GM18909 (cell line): Measurements from ENCODE around the gene FGFBP2.

ENCODE experiments used
- ATAC-seq: cut with Tn5 transposase; IDR thresholded peaks from one replicate; pipeline ENCODE4 v1.9.1; 2021; ENCODE audit warnings: mild to moderate bottlenecking; ENCODE audit not compliant: unreplicated experiment, poor library complexity

FGFBP2 gene

GRCh38 chr4:15968551-15969300, 5.8 kb upstream of the FGFBP2 start:
- no peak for ATAC-seq

DNA sequence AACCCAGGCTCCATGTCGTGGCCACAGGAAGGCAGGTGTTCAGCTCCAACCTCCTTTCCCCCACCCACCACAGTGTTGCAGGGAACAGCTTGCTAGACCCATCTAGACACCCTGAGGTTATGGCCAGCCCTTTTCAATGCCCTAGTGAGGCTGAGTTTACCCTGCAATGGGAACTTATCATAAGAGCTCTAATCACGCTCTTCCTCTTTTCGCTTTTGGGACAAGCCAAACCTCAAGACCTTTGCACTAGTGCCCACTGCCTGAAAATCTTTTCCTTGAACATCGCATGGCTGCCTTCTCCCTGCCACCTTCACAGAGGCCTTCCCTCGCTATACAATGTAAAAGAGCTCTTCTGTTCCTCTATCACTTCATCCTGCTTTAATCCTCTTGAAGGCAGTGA, 2.4 kb upstream of the FGFBP2 start:
- no peak for ATAC-seq

GRCh38 chr4:15964159-15964558, 1.2 kb upstream of the FGFBP2 start:
- ATAC-seq: no peak

GRCh38 chr4:15963576-15963975, 601 bp upstream of the FGFBP2 start:
- peak; percentile 80 for ATAC-seq

DNA sequence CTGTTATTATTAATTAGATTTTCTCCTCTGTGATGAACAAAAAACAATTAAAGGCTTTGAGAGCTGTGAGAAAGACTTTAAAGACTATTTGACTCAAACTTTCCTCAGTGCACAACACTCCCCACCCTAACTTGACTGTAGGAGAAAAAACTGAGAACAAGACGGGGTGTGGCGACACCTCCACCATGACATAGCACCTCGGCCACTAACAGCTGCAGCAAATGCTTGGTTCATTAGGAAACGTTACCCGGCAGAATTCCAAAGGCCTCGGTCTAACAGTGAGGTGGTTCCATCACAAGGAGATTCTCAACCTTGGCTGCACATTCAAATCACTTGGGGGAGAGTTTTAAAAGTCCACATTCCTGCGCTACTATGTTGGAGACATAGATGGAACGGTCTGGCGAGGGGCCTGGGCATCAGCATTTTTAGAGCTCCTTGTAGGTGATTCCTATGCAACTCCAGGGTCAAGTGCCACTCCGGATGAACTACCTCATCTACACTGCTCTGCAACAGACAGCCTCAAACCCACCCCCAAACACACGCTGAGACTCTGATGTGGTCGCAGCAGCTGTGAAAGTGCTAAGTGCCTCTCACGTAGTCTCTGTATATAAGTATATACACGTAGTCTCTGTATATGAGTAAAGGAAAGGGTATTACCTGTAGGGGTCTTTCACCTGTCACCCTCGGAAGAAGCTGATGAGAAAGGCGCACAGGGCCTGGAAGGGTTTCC, 1.0 kb downstream of the FGFBP2 start:
- ATAC-seq: no peak

GRCh38 chr4:15958562-15958961, 4.4 kb downstream of the FGFBP2 start:
- ATAC-seq: no peak

DNA sequence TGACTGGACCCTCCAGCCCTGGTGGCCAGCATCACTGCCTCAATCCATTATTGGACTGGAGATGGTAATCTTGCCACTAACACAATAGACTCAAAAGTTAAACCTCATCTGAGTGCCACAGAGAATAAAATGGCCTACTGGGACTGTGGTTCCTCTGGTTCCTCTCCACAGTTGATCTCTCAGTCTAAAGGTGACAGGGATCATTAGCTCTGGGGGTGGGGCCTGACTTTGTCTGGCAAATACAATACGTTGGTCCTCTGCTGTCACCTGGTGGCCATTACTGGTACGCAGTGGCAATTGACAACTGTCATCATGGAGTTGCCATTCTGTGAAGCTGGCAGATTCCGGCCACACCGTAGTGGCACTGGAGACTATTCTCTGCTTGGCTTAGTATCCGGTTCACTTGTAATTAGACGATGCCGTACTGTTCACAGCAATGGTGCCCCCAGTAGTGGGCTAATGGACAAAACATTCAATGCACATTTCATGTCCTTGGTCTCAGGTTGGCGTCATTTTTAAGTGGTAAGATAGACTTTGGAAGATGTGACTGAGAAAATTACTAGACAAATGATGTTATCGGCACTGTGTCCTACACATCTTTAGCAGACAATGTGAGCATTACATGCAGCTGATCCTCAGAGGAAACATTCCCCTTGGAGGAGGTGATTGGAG, 6.7 kb downstream of the FGFBP2 start:
- ATAC-seq: peak; percentile 98

GRCh38 chr4:15955670-15956069, 7.3 kb downstream of the FGFBP2 start:
- ATAC-seq: no peak

DNA sequence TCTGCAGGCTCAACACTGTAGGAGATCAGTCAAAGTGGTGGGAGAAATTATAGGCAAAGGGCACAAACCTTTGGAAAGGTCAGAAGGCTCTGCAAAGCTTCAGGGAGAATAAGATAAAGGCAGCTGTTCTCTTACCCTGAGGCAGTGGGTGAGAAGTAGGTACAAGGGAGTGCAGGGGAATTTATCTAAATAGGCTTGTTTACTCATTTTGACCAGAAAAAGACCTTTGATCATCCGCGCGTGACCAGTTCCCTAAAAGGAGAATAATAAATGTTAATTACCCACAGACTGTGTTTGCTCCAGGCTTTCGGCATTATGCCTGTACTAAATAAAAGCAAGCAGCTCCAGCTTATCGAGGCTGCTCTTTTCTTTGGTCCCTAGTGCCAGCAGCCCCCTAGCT, 9.3 kb downstream of the FGFBP2 start:
- ATAC-seq: no peak

- no peak for ATAC-seq
Measured at GRCh38 chr4:15951781-15952180, 11.2 kb downstream of the FGFBP2 start.

DNA sequence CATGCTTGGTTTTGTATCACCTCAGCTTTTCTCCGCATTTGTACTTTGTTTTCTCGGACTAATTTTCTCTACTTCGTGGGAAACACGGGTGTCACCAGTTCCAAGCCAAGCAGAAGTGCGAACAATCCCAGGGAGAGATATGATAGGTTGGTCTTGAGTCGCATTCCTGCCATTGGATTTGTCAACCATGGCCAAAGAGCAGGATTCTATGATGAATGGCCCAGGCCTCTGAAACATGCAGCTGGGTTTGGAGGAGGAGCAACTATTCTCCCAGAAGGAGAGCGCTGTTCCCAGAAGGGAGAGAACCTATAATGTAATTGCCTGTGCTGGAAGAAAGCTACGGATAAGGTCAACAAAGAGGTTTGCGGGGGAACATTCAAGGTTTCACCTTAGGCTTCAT, 14.1 kb downstream of the FGFBP2 start:
- ATAC-seq: no peak

DNA sequence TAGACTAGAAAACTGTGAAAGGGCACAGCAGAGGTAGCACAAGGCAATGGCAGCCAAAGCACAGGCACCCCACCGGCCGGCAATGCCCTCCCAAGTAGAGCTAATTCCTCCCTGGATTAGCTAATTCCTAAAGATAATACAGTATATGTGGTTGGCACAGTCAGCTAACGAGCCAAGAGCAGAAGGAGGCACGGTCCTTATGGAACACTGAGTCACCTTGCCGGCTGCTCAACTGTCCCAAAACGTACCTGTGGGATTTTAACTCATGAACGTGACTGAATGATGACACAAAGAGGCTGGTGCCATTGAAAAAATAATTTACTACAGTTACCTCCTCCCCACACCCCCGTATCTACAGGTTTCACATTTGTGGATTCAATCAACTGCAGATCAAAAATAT, 15.3 kb downstream of the FGFBP2 start:
- no peak for ATAC-seq

GRCh38 chr4:15945516-15945915, 17.5 kb downstream of the FGFBP2 start:
- ATAC-seq: no peak

- ATAC-seq: no peak
Measured at GRCh38 chr4:15944895-15945294, 18.1 kb downstream of the FGFBP2 start.

DNA sequence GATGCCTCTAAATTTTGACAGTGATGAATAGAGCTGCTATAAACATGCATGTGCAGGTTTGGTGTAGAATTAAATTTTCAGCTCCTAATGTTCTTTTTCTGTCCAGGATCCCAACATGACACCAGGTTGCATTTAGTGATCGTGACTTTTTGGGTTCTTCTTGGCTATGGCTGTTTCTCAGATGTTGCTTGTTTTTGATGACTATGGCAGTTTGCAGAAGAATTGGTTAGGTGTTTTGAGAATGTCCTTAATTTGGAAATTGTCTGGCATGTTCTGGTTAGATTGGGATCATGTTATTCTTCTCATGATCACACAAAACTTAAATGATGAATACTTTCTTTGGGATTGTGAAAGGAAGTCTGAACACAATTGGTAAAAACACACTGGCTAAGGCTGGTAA, 20.7 kb downstream of the FGFBP2 start:
- no peak for ATAC-seq

DNA sequence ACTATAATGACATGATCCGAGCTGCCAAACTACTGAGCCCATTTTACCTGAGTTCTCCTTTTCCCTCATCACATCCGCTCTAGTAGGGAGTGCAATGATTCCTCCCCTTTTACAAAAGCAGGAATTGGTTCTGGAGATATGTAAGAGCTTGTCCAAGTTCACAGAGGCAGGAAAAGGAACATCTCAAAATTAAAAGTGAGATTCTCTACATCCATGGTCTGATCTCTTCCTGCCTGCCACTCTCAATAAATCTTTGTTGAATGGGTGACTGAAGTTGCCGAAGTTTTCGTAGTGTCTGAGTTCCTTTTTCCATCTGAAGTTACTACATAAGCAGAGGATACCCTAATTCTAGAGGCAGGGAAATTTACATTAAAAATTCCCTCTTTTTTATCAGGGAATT, 24.3 kb downstream of the FGFBP2 start, which contains the start of gene FGFBP1:
Gene FGFBP1 (minus strand): TSS at position 101 of the 400 bp plus-strand sequence. CDS start 2,108 bp downstream, outside the sequence.
- ATAC-seq: no peak

DNA sequence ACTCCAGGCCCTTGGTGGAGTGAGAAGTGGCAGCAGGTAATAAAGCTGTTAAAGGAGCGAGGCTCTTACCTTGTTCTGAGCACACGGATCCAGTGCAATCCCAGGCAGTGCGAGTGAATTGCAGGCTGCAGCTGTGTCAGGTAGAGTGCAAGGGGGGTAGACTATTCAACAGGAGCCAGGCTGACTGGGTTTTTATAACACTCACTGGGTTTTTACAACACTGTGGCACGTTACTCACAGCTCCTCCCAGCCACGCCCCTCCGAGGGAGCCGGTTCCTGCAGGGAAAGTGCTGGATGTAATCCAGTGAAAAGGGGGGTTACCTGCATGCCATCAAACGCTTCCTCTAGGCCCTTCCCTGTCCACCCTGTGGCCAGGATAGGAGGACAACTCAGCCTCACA, 24.8 kb downstream of the FGFBP2 start:
- ATAC-seq: no peak

- ATAC-seq: no peak
Measured at GRCh38 chr4:15936495-15936894, 26.5 kb downstream of the FGFBP2 start.

GRCh38 chr4:15935504-15936402, 27.2 kb downstream of the FGFBP2 start:
- no peak for ATAC-seq

GRCh38 chr4:15934259-15934658, 28.7 kb downstream of the FGFBP2 start:
- ATAC-seq: no peak
